GM23338 (cell line): Measurements from ENCODE around the gene ZBTB18. TPM values are rescaled to one million over a fixed set of nuclear protein-coding genes. Genes with fewer than 3 reads are reported as not detected.

Experiments used
- ATAC-seq: fragments of 200-7000 bp; cut with Tn5 transposase; 3 replicates; pipeline ENCODE4 v1.9.1; 2020
- DNase-seq: peaks from one replicate; pipeline ENCODE4 v3.0.0-alpha.2; 2015; ENCODE audit warnings: low spot score
- H2AFZ ChIP-seq: fragments of 200-600 bp; sonication (generic); 2 replicates; pipeline ENCODE4 v1.8.0; 2016; ENCODE audit warnings: antibody characterized with exemption, mild to moderate bottlenecking, moderate library complexity
- H3F3A ChIP-seq: fragments of 200-600 bp; sonication (generic); replicated peaks from 2 replicates; pipeline ENCODE4 v1.8.0; 2017; ENCODE audit warnings: antibody characterized with exemption, mixed run types, low read depth
- H3K27ac ChIP-seq: fragments of 200-600 bp; sonication (generic); 2 replicates; pipeline ENCODE4 v1.6.1; 2016; ENCODE audit warnings: low read depth
- H3K27me3 ChIP-seq: fragments of 200-600 bp; sonication (generic); 2 replicates; pipeline ENCODE4 v1.8.0; 2016; ENCODE audit warnings: mild to moderate bottlenecking, mixed run types, moderate library complexity; ENCODE audit not compliant: insufficient read depth
- H3K36me3 ChIP-seq: fragments of 200-600 bp; sonication (generic); 2 replicates; pipeline ENCODE4 v1.8.0; 2016; ENCODE audit warnings: mild to moderate bottlenecking; ENCODE audit not compliant: insufficient read depth
- H3K4me1 ChIP-seq: fragments of 200-600 bp; sonication (generic); 2 replicates; pipeline ENCODE4 v1.8.0; 2016; ENCODE audit warnings: mild to moderate bottlenecking, moderate library complexity; ENCODE audit not compliant: insufficient read depth
- H3K4me2 ChIP-seq: fragments of 200-600 bp; sonication (generic); 2 replicates; pipeline ENCODE4 v1.7.1; 2017; ENCODE audit warnings: mixed run types
- H3K4me3 ChIP-seq: fragments of 200-600 bp; sonication (generic); 2 replicates; pipeline ENCODE4 v1.6.1; 2016; ENCODE audit warnings: mixed run types
- H3K79me2 ChIP-seq: fragments of 200-600 bp; sonication (generic); replicated peaks from 2 replicates; pipeline ENCODE4 v1.8.0; 2017; ENCODE audit warnings: mild to moderate bottlenecking; ENCODE audit not compliant: insufficient read depth
- H3K9me2 ChIP-seq: fragments of 200-600 bp; sonication (generic); 2 replicates; pipeline ENCODE4 v1.8.0; 2017; ENCODE audit not compliant: insufficient read depth
- H4K20me1 ChIP-seq: fragments of 200-600 bp; sonication (generic); replicated peaks from 2 replicates; pipeline ENCODE4 v1.8.0; 2017; ENCODE audit warnings: mild to moderate bottlenecking; ENCODE audit not compliant: insufficient read depth
- H3K27ac Mint-ChIP-seq: 2 replicates; pipeline ENCODE4 v1.8.0; 2020; ENCODE audit warnings: inconsistent platforms, mild to moderate bottlenecking, moderate library complexity, mixed read lengths
- H3K27me3 Mint-ChIP-seq: 3 replicates; pipeline ENCODE4 v1.8.0; 2022; ENCODE audit warnings: low read depth, mild to moderate bottlenecking, moderate library complexity, mixed read lengths, inconsistent platforms; ENCODE audit not compliant: insufficient read depth, poor library complexity
- H3K36me3 Mint-ChIP-seq: 3 replicates; pipeline ENCODE4 v1.8.0; 2021; ENCODE audit warnings: low read depth, mild to moderate bottlenecking, inconsistent platforms, moderate library complexity, mixed read lengths
- H3K4me1 Mint-ChIP-seq: 3 replicates; pipeline ENCODE4 v1.8.0; 2020; ENCODE audit warnings: mild to moderate bottlenecking, inconsistent platforms, mixed read lengths
- H3K4me3 Mint-ChIP-seq: 3 replicates; pipeline ENCODE4 v1.8.0; 2021; ENCODE audit warnings: moderate library complexity, mild to moderate bottlenecking, inconsistent platforms, mixed read lengths
- H3K9me3 Mint-ChIP-seq: 3 replicates; pipeline ENCODE4 v1.8.0; 2020; ENCODE audit warnings: moderate library complexity, mild to moderate bottlenecking, inconsistent platforms, mixed read lengths
- CTCF ChIP-seq, 2 experiments: fragments of 200-600 bp in 1 of 2; sonication (generic) in 1 of 2; conservative IDR thresholded peaks; 2 replicates each; pipeline versions ENCODE4 v1.5.1 to v1.6.1; 2016 to 2017; ENCODE audit warnings: antibody characterized with exemption in 2 of 2, low read depth in 2 of 2, mild to moderate bottlenecking in 2 of 2, moderate library complexity in 1 of 2
- ETS1 ChIP-seq: IDR thresholded peaks from 2 replicates; pipeline ENCODE4 v1.6.1; 2016; ENCODE audit warnings: antibody characterized with exemption
- EZH2 ChIP-seq: fragments of 200-600 bp; sonication (generic); IDR thresholded peaks from one replicate; pipeline ENCODE4 v1.8.0; 2017; ENCODE audit warnings: antibody characterized with exemption, mild to moderate bottlenecking, low read depth; ENCODE audit not compliant: unreplicated experiment
- EZH2phosphoT487 ChIP-seq: fragments of 200-600 bp; sonication (generic); IDR thresholded peaks from one replicate; pipeline ENCODE4 v1.8.1; 2018; ENCODE audit warnings: antibody characterized with exemption; ENCODE audit not compliant: unreplicated experiment
- JUNB ChIP-seq: IDR thresholded peaks from one replicate; pipeline ENCODE4 v1.6.1; 2016; ENCODE audit warnings: antibody characterized with exemption; ENCODE audit not compliant: unreplicated experiment
- NANOG ChIP-seq: IDR thresholded peaks from 2 replicates; pipeline ENCODE4 v1.6.1; 2016; ENCODE audit warnings: antibody characterized with exemption, borderline replicate concordance
- POLR2AphosphoS5 ChIP-seq: IDR thresholded peaks from 2 replicates; pipeline ENCODE4 v1.6.1; 2016; ENCODE audit warnings: antibody characterized with exemption, low read depth
- REST ChIP-seq: IDR thresholded peaks from one replicate; pipeline ENCODE4 v1.6.1; 2018; ENCODE audit warnings: antibody characterized with exemption; ENCODE audit not compliant: unreplicated experiment
- STAT1 ChIP-seq: IDR thresholded peaks from one replicate; pipeline ENCODE4 v1.6.1; 2016; ENCODE audit warnings: antibody characterized with exemption; ENCODE audit not compliant: unreplicated experiment
- ZNF114 ChIP-seq: fragments of 250-450 bp; sonication (Bioruptor Pico); IDR thresholded peaks from 2 replicates; pipeline ENCODE4 v1.5.0; 2020; ENCODE audit warnings: mild to moderate bottlenecking, moderate library complexity
- polyA plus RNA-seq: library from polyadenylated mRNA; unstranded; fragments of >200 nt; fragmentation: Nextera tagmentation; extraction: Ambion mirVana; gene quantifications from 2 replicates; pipeline ENCODE4 v1.2.1, GENCODE V29; 2016
- total RNA-seq: library from RNA; depleted of rRNA; stranded (reverse); fragments of >200 nt; shearing (Covaris generic); gene quantifications from 2 replicates; pipeline ENCODE4 v1.2.3, GENCODE V29; 2014

ZBTB18 gene
- total and polyA plus RNA-seq, 2 experiments from 2014 or later = 5.5 to 12.2 TPM

- Histone ChIP-seq H3K79me2 (no peaks in the 10 kb centered on the region), H3F3A (no peaks in the 10 kb centered on the region), H4K20me1 (no peaks in the 10 kb centered on the region; the same call in 1 of the 2 replicates), H3K4me2 (no peak overlapping the region), H3K27ac (no peak overlapping the region), H3K27me3 (no peaks in the 10 kb centered on the region), H3K4me1 (peaks cover 15% of the 10 kb centered on the region), H2AFZ (peak overlapping the region; percentile 86), H3K36me3 (no peaks in the 10 kb centered on the region), H3K9me2 (peaks cover 6% of the 10 kb centered on the region; the same call in 1 of the 2 replicates), H3K4me3 (no peak overlapping the region)
- peak; percentile 81 for ATAC-seq
- Mint-ChIP-seq H3K4me3 (no peak overlapping the region), H3K4me1 (peaks cover 21% of the 10 kb centered on the region), H3K36me3 (no peaks in the 10 kb centered on the region), H3K27me3 (no peaks in the 10 kb centered on the region), H3K27ac (no peak overlapping the region), H3K9me3 (no peaks in the 10 kb centered on the region; the same call in 2 of the 3 replicates)
- peak; percentile 37 for DNase-seq
- TF ChIP-seq ETS1 (no peak), CTCF (conservative IDR thresholded peaks at IDR 0.05; ENCODE audit: low read depth in 2 of 2) (no peak), NANOG (no peak), EZH2phosphoT487 (no peak), STAT1 (no peak), EZH2 (no peak), POLR2AphosphoS5 (no peak), ZNF114 (CRISPR knock-in tag) (no peak), REST (no peak), JUNB (no peak)
These were observed 16.1 kb downstream of the ZBTB18 start for GRCh38 chr1:244066954-244067716.
